Stimulated activated naive CD8-positive, alpha-beta T cell treated with anti-CD3 and anti-CD28 coated beads, Interleukin-15, Interleukin-2, amounts not matched to agents 100 U/mL and 50 U/mL, for 24 hours (primary cell): Measurements from ENCODE around the gene ACOXL.

Source experiments
- ATAC-seq: fragments of 150-1000 bp; cut with Tn5 transposase; one replicate; pipeline ENCODE4 v1.10.0; 2021
- DNase-seq: peaks from one replicate; pipeline ENCODE4 v3.0.0; 2021

Gene ACOXL

GRCh38 chr2:110858135-110858725 lies 125.9 kb downstream of the ACOXL start:
- peak; percentile 97 for ATAC-seq
- DNase-seq = peak; percentile 60

DNA sequence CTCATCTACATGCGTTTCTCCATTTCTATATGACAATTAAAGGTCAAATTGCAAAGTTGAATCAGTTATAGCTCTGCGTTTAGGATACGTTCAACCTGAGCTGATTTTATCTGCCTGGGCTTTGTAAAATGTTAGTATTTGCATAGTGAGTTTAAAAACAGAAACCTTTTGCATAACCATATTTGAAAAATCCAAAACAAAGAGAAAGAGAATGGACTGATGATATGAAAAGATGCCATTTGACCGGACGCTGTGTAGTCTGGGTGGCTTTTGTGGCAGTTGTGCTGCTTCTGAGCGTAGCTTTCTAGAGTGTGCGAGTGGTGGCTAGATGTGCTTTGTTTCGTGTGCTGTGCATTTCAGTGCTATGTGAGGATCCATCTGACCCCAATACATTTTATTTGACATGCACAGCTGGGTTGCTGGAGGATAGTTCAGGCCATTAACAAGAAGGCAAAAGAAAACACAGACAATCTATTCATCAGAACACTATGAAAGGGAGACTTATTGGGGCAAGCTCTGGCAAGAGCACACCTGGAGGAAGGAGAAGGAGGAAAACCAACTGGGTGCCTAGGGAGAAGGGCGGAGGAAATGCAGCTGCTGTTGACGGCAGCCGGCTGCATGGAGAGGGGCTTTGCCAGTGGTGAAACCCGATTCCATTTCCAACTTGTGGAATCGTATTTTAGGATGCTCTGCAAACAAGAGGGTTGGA lies 126.8 kb downstream of the ACOXL start:
- peak; percentile 41 for ATAC-seq
- DNase-seq = no peak

DNA sequence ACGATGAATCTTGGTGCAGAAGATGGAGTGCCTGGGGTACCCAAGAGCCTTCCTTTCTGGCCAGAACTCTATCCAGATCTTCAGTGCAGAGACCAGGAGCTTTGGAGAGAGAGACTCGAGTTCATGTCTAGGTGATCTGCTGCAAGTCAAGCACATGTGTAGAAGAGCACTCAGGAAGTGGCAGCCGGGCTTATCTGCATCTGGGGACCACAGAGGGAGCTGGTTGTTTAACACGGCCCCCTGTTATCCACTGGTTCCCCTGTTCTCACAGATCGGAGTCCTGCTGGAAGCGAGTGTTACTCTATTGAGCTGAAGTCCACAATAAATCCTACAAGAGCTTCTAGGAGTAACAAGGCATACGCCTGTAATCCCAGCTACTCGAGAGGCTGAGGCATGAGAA lies 128.3 kb downstream of the ACOXL start:
- ATAC-seq = no peak
- no peak for DNase-seq

DNA sequence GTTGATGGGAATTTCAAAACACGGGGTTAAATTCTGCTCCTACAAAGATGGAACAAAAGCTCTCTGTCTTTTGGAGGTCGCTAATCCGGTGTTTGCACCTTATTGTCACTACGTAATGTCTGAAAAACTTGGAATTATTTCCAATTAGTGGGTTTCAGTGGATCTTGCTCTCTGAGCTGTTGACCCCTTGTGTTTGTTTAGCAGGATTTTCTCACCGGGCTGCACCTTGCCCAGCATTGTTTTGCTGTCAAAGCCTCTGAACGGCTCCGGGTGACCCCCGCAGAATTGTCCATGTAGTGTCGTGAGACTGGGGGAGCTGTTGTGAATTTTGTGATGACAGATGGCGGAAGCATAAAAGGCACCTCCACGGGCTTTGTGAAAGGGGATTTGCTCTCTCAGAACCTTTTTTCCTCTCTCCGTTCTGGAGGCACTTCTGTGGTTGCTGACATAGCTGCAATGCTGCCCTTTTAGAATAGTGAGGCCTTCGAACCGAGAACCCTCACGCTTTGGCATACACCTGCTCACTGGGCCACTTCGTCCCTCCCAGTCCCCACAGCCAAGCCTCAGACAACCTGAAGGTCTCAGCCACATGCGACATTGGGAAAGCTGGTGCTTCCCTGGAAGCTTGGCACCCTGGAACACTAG lies 129.4 kb downstream of the ACOXL start:
- DNase-seq (no peak), ATAC-seq (no peak)

DNA sequence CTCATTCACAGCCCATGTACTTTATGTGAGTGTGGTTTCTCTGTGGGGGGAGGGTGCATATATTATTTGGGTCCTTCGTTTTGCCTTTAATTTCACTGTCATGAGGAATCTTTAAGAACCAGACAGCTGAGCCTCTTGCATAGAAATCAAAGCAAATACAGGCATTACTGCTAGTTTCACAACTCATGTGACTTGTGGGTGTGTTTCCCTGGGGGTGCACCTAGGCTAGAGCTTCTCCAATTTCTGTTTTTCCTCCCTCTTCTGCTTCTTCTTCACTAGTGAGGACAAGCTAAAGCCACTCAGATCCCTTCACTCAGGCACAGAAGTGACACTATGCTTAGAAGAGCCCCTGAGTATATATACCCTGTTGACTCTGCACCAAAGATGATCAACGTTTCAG lies 131.4 kb downstream of the ACOXL start:
- no peak for DNase-seq
- no peak for ATAC-seq

DNA sequence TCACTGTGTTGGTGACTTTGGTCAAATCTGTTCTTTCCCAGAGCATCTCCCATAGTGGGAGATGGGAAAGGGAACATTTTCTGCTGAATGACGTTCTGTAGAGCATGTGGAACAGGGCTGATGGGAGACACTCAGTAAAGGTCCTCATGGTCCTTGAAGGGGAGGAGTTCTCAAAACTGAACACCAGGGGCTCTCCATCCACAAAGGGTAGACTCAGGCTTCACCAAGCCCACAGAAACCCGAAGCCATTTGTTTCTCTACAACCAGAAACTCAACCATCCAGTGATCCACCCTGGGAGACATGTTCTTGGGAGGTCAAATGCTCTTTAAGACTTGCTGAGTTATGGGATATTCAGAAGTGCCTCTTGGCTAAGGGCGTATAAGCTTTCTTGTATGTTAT lies 131.8 kb downstream of the ACOXL start:
- ATAC-seq (no peak), DNase-seq (no peak)

DNA sequence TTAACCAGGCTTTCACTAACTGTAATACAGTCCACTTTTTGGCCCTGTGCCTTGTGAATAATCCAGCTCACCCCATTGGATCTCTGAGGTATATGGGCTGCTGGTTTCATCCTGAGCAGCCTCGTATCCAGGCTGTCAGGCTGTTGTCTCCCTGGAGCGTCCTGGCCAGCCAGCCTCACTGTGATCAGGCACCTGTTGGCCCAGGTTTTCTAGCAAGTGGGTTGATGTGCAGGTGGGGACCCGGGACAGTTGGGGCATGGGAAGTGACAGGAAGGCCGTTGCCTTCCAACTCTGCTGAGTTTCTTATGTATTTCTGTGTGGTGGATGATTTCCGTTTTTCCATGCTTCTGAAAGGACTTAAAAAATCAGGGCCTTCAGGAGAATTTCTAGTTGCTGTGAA lies 132.4 kb downstream of the ACOXL start:
- DNase-seq (no peak), ATAC-seq (no peak)

GRCh38 chr2:110865188-110865587 lies 132.8 kb downstream of the ACOXL start:
- DNase-seq (no peak), ATAC-seq (peak; percentile 78)

- ATAC-seq (peak; percentile 12), DNase-seq (no peak)
Observed at GRCh38 chr2:110866045-110866444, 133.7 kb downstream of the ACOXL start.

DNA sequence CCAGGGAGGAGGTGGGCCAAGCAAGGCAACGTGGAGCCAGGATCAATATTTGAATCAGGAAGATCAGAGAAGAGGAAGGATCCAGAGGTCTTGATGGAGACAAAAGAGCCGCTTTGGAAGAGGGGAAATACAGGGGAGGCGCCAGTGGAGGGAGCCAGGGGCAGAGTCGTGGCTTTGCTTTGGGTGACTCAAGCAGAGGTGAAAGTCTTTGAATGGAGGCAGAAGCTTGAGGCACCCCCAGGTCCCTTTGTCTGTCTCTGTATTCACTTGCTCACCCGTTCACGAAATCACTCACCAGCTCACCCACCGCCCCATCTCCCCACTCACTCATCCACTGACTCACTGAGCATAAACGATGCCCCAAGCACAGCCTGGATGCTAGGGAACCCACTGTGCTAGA lies 134.1 kb downstream of the ACOXL start:
- ATAC-seq (peak; percentile 93), DNase-seq (peak; percentile 68)

- no peak for DNase-seq
- ATAC-seq = no peak
Observed at GRCh38 chr2:110867078-110867477, 134.7 kb downstream of the ACOXL start.

- DNase-seq (no peak), ATAC-seq (no peak)
Observed at GRCh38 chr2:110868971-110869370, 136.6 kb downstream of the ACOXL start.

GRCh38 chr2:110869472-110870446 lies 137.4 kb downstream of the ACOXL start:
- DNase-seq = no peak
- ATAC-seq = no peak

GRCh38 chr2:110870545-110870944 lies 138.2 kb downstream of the ACOXL start:
- DNase-seq = no peak
- no peak for ATAC-seq

DNA sequence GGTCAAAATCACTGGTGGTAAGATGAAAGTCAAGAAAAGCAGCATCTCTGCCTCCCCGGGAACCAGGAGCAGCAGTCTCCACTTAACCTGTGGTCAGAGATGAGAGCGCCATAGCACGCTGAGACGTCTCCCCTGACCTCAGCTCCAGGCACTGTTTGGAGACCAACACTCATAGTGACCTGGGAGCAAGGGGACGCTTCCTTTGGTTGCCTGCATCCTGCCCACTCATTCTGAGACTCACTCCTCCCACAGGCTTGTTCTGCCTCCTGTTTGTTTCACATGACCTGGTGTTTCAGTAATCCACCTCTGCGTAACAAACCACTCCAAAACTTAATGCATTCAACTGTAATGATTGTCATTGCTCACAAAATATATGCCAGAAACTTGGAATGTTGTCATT lies 139.3 kb downstream of the ACOXL start:
- DNase-seq (no peak), ATAC-seq (no peak)

DNA sequence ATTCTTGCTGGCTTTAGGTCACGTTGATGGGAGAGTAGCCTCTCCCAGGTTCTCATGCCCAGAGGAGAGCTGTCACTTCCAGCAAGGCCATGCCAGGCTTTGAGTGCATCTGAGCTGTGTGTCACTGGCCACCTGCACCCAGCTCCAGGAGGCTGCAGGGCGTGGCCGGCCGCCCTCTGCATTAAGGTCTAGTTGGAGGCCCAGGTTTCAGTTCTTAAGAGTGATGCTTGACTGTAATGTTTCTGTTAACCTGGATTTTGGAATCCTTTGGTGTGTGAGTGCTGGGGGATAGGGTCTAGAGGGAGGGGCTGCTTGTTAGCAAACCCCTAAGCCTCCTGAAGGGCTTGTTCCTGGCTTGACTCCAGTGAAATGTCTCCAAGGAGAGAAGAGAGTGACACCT lies 140.1 kb downstream of the ACOXL start:
- ATAC-seq (no peak), DNase-seq (no peak)

DNA sequence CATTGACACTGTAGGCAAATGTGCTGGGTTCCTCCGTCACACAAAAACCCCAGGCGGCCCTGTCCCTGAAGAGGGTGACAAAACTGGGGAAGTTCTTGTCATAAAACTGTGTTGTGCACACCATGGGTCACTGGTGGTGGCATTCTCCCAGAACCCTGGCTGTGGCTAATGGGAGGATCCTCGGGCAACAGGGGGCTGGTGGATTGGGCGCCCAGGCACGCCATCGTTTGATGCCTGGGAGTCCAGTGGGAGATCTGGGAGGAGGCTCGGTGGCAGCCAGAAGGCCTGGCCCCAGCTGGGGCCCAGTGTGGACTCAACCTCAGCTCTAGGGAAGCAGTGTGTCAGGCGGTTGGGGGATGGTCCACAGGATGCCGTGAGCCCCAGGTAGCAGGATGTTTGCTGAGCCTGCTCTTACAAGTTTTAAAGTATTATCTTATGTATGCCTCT lies 140.7 kb downstream of the ACOXL start:
- no peak for DNase-seq
- peak; percentile 44 for ATAC-seq

DNA sequence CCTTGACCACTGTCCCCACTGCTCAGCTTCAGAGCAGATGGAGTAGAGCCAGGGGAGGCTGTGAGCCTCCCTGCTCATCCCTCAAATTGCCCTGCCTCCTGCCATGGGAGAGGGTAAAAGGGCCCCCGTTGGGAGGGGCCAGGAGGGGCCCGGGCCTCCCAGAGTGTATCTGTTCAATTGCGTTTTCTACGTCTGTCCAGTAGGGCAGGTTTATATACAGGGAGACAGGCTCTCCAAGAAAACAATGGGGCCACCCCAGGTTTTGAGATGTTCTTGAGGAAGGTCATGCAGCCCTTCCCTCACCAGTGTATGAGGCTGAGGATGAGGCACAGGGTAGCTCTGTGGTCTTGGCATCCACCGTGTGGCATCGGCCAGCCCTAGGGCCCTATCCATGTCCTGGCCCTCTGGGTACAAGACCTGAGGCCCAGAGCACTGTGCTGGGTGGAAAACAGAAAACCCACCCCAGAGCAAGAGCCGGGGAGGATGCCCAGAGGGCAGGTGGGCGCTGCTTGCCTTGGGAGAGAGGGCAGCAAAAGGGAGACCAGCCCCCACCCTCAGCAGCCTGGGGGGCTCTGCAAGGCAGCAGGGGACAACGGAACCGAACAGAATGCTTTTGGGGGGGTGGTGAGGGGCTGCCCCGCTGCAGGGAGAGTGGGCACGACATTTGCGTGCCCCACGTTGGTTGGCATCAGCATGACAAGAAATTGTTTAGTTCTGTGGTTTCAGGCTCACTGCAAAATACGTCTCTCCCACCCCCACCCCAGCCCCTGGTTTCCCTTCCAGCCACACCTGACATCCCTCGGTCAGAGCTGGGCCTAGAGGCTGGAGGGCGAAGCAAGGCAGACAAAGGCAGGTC lies 141.5 kb downstream of the ACOXL start:
- DNase-seq (no peak), ATAC-seq (no peak)

- ATAC-seq = no peak
- DNase-seq = no peak
Observed at GRCh38 chr2:110874453-110875383, 142.3 kb downstream of the ACOXL start.

DNA sequence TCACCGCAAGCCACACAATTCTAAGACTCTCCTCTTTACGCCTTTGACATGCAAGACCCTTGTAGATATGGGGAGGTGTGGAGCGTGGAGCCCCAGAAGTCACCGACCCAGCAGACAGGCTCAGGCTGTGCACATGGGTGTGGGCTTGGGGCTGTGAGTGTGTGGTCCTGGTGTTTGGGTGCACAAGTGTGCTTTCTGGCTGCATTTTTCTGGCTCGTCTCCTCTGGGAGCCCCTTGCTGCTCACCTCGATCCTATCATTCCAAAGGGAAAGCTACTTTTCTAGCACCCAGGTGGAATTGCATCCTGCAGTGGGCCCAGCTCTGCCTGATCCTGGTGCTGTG lies 143.0 kb downstream of the ACOXL start:
- DNase-seq (no peak), ATAC-seq (no peak)
